ENCODE data around the gene MED25. TPM values are rescaled to one million over a fixed set of nuclear protein-coding genes. Genes with fewer than 3 reads are reported as not detected.

Gene MED25
- total and polyA plus RNA-seq, 9 of the 15 experiments (the other 6 are each of a cell fraction or from before 2014, with no cell fraction given): 4.1 to 93.9 (median 19.3) TPM

DNA sequence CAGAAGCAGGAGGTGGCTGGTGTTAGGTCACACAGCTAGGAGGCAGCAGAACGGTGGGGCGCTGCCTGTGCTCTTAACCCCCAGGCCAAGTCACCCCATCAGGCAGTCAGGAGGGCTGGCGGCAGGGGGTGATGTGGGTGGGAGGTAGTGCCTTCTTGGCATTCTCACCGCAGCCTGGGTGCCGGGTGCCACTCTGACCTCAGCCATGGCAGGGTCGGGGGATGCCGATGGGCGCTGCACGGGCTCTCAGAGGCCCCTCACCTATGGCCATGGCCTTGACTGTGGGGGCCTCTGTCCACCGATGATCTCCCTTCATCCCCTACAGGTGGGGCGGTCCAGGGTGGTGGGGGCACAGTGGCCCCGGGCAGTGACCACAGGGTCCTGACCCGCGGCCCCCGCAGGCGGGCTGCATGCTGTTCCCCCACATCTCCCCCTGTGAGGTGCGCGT lies 38.5 kb downstream of the MED25 start:
- ATAC-seq (no peak), FAIRE-seq (no peak), DNase-seq (ENCODE audit: extremely low read depth in 1 of 4, low spot score in 3 of 4) (no peak)
- Histone ChIP-seq H3K9me1 (ENCODE audit: control insufficient read depth, insufficient read depth, low read length) (peaks cover 8% of the 10 kb centered on the region), H2AFZ (ENCODE audit: low read depth, low read length) (no peak overlapping the region), H3K4me3 (no peak overlapping the region), H3K9ac (ENCODE audit: insufficient read depth in 1 of 2, low read depth in 2 of 2, low read length in 2 of 2) (no peak overlapping the region), H3K27me3 (ENCODE audit: control insufficient read depth in 2 of 2, insufficient read depth in 2 of 2, low read length in 2 of 2) (no peaks in the 10 kb centered on the region), H3K79me2 (ENCODE audit: control insufficient read depth, insufficient read depth, low read length) (peaks cover 32% of the 10 kb centered on the region), H4K20me1 (replicated peaks; ENCODE audit: control insufficient read depth, insufficient read depth, low read length) (peaks cover 27% of the 10 kb centered on the region), H3K9me3 (replicated peaks; ENCODE audit: control insufficient read depth, insufficient read depth, low read depth, low read length) (no peaks in the 10 kb centered on the region), H3K27ac (ENCODE audit: extremely low read depth, low read depth, low read length) (no peak overlapping the region), H3K36me3 (ENCODE audit: control insufficient read depth, insufficient read depth, low read length) (peaks cover 89% of the 10 kb centered on the region), H3K4me2 (ENCODE audit: insufficient read depth, low read length) (no peak overlapping the region), H3K4me1 (replicated peaks in 1 of 2; ENCODE audit: control insufficient read depth in 2 of 2, insufficient read depth in 2 of 2, low read length in 2 of 2) (peaks cover 11 to 84% of the 10 kb centered on the region in 2 experiments)
- ChIA-PET POLR2A (interaction anchor here (0.9 kb wide), 1 partner anchor 9 kb away, joined by 4 read pairs; no protein-coding TSS in a partner anchor), CTCF (ENCODE audit: low intra/inter-chr PET ratio) (no interaction called here)
- intact Hi-C loops (cut with micrococcal nuclease): no loop called here
- no TSS peak for BruUV-seq (replicated peaks)
- in situ Hi-C loops (cut with MboI): no loop called here
- WGBS (ENCODE audit: insufficient coverage, low coverage, missing lambda C conversion rate): 87% methylated on average over 10 of the region's 18 CpGs
- TF ChIP-seq, protein P1, sequence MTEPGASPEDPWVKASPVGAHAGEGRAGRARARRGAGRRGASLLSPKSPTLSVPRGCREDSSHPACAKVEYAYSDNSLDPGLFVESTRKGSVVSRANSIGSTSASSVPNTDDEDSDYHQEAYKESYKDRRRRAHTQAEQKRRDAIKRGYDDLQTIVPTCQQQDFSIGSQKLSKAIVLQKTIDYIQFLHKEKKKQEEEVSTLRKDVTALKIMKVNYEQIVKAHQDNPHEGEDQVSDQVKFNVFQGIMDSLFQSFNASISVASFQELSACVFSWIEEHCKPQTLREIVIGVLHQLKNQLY (CRISPR knock-in tag; conservative IDR thresholded peaks at IDR 0.05): no peak
- no peak for TF ChIP-seq SMAD2 (IDR thresholded peaks at IDR 0.05; ENCODE audit: low read depth, low read length)
- TF ChIP-seq TEAD4 (IDR thresholded peaks at IDR 0.05; ENCODE audit: low read length): 0 out of 2 replicates have a peak, but pooled peaks have one; percentile 1
- no peak for TF ChIP-seq TEAD4 (CRISPR knock-in tag; IDR thresholded peaks at IDR 0.05; ENCODE audit: borderline replicate concordance)
- TF ChIP-seq ZNF561 (CRISPR knock-in tag; conservative IDR thresholded peaks at IDR 0.05): no peak
- TF ChIP-seq, protein P2, sequence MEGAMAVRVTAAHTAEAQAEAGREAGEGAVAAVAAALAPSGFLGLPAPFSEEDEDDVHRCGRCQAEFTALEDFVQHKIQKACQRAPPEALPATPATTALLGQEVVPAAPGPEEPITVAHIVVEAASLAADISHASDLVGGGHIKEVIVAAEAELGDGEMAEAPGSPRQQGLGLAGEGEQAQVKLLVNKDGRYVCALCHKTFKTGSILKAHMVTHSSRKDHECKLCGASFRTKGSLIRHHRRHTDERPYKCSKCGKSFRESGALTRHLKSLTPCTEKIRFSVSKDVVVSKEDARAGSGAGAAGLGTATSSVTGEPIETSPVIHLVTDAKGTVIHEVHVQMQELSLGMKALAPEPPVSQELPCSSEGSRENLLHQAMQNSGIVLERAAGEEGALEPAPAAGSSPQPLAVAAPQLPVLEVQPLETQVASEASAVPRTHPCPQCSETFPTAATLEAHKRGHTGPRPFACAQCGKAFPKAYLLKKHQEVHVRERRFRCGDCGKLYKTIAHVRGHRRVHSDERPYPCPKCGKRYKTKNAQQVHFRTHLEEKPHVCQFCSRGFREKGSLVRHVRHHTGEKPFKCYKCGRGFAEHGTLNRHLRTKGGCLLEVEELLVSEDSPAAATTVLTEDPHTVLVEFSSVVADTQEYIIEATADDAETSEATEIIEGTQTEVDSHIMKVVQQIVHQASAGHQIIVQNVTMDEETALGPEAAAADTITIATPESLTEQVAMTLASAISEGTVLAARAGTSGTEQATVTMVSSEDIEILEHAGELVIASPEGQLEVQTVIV (CRISPR knock-in tag; IDR thresholded peaks at IDR 0.05; ENCODE audit: borderline replicate concordance): no peak
- no peak for TF ChIP-seq POLR2A (conservative IDR thresholded peaks at IDR 0.05)
- TF ChIP-seq ZKSCAN8 (CRISPR knock-in tag; IDR thresholded peaks at IDR 0.05): peak; percentile 71
- peak; percentile 46 for TF ChIP-seq FIP1L1 (IDR thresholded peaks at IDR 0.05; ENCODE audit: low read depth, low read length, poor library complexity, severe bottlenecking)
- no peak for TF ChIP-seq CC2D1A (IDR thresholded peaks at IDR 0.05)
- TF ChIP-seq, protein P3, sequence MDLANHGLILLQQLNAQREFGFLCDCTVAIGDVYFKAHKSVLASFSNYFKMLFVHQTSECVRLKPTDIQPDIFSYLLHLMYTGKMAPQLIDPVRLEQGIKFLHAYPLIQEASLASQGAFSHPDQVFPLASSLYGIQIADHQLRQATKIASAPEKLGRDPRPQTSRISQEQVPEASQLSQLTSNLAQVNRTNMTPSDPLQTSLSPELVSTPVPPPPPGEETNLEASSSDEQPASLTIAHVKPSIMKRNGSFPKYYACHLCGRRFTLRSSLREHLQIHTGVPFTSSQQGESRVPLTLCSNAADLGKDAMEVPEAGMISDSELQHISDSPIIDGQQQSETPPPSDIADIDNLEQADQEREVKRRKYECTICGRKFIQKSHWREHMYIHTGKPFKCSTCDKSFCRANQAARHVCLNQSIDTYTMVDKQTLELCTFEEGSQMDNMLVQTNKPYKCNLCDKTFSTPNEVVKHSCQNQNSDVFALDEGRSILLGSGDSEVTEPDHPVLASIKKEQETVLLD (IDR thresholded peaks at IDR 0.05): no peak
- no peak for TF ChIP-seq HNRNPK (IDR thresholded peaks at IDR 0.05; ENCODE audit: low read depth, low read length, poor library complexity, severe bottlenecking)
- TF ChIP-seq PHF21A (IDR thresholded peaks at IDR 0.05; ENCODE audit: borderline replicate concordance, low read depth): no peak
- TF ChIP-seq MAFG (tag; conservative IDR thresholded peaks at IDR 0.05): no peak
- no peak for TF ChIP-seq ARID1B (IDR thresholded peaks at IDR 0.05)
- TF ChIP-seq KDM5B (IDR thresholded peaks at IDR 0.05; ENCODE audit: insufficient replicate concordance, low read depth, low read length): peak; percentile 5
- 0 out of 4 replicates have a peak, but pooled peaks of 1 of the 2 experiments have one; percentile 2 for TF ChIP-seq FOXA3 (CRISPR knock-in tag; conservative IDR thresholded peaks at IDR 0.05 in 1 of 2, IDR thresholded peaks at IDR 0.05 in 1 of 2)
- no peak for TF ChIP-seq HDAC6 (IDR thresholded peaks at IDR 0.05; ENCODE audit: low read depth, low read length)
- no peak for TF ChIP-seq BMI1 (IDR thresholded peaks at IDR 0.05; ENCODE audit: low read length)
- no peak for TF ChIP-seq HNRNPL (IDR thresholded peaks at IDR 0.05; ENCODE audit: low read depth, low read length)

All from K562 (cell line).